GM21576 (cell line): ENCODE data around the gene GPC2.
"Not testable (repeated sequence)": the region's sequence is repeated elsewhere in the genome, so short reads cannot be mapped to it uniquely, and the experiment has no call there.

Source experiments
- ATAC-seq: cut with Tn5 transposase; IDR thresholded peaks from one replicate; pipeline ENCODE4 v1.9.1; 2021; ENCODE audit warnings: mild to moderate bottlenecking, moderate library complexity; ENCODE audit not compliant: unreplicated experiment

Gene GPC2

GRCh38 chr7:100177045-100178001 lies at the start of gene GPC2, which contains the start of gene STAG3:
Gene GPC2, minus strand, starts transcription at chr7:100177381. Its CDS starts 182 bp downstream, at chr7:100177199.
Gene STAG3, plus strand, starts transcription at chr7:100177918. Its CDS starts 2,639 bp downstream, at chr7:100180557.
- peak; percentile 84 for ATAC-seq

- ATAC-seq, result not testable (repeated sequence)
Observed at GRCh38 chr7:100224891-100225290, 47.7 kb upstream of the GPC2 start.

GRCh38 chr7:100223376-100223927 lies 46.3 kb upstream of the GPC2 start:
- ATAC-seq, result not testable (repeated sequence)

- ATAC-seq, result no peak
Observed at GRCh38 chr7:100222445-100223132, 45.4 kb upstream of the GPC2 start.

- ATAC-seq, result no peak
Observed at GRCh38 chr7:100221767-100222444, 44.7 kb upstream of the GPC2 start.

- peak; percentile 55 for ATAC-seq
Observed at GRCh38 chr7:100221231-100221718, 44.1 kb upstream of the GPC2 start.

- peak; percentile 7 for ATAC-seq
Observed at GRCh38 chr7:100220586-100221230, 43.5 kb upstream of the GPC2 start.

GRCh38 chr7:100219801-100220585 lies 42.8 kb upstream of the GPC2 start, which contains the start of gene PVRIG:
Gene PVRIG, plus strand, starts transcription at chr7:100219949. Its CDS starts 22 bp downstream, at chr7:100219971.
- ATAC-seq, result not testable (repeated sequence)

- no peak for ATAC-seq
Observed at GRCh38 chr7:100219271-100219737, 42.1 kb upstream of the GPC2 start.

- ATAC-seq, result peak; percentile 1
Observed at GRCh38 chr7:100217934-100218333, 40.8 kb upstream of the GPC2 start.

GRCh38 chr7:100215895-100216294 lies 38.7 kb upstream of the GPC2 start:
- no peak for ATAC-seq

- not testable (repeated sequence) for ATAC-seq
Observed at GRCh38 chr7:100214356-100214755, 37.2 kb upstream of the GPC2 start.

- no peak for ATAC-seq
Observed at GRCh38 chr7:100213672-100214071, 36.5 kb upstream of the GPC2 start.

GRCh38 chr7:100212631-100213286 lies 35.6 kb upstream of the GPC2 start:
- ATAC-seq, result no peak

GRCh38 chr7:100211342-100211780 lies 34.2 kb upstream of the GPC2 start:
- no peak for ATAC-seq

GRCh38 chr7:100210805-100211204 lies 33.6 kb upstream of the GPC2 start:
- ATAC-seq, result no peak

- no peak for ATAC-seq
Observed at GRCh38 chr7:100209493-100209892, 32.3 kb upstream of the GPC2 start.

GRCh38 chr7:100208911-100209408 lies 31.8 kb upstream of the GPC2 start:
- peak; percentile 66 for ATAC-seq
